ENCODE results near the gene FMN1. TPM values are rescaled to one million over a fixed set of nuclear protein-coding genes. Genes with fewer than 3 reads are reported as not detected.

FMN1 gene
- total RNA-seq, 1 experiment from 2014 or later, result 2.4 TPM

- H3K9me2 ChIP-seq (replicated peaks; ENCODE audit: low read length), result no peaks in the 10 kb centered on the region
- CTCF ChIA-PET, result no interaction called here
- no peaks in the 10 kb centered on the region for H3K27me3 ChIP-seq (ENCODE audit: low read length)
- H3K4me3 ChIP-seq (ENCODE audit: low read length), result no peak overlapping the region
- no peak for ATAC-seq
- H4K20me1 ChIP-seq (ENCODE audit: low read length), result no peaks in the 10 kb centered on the region
- TF ChIP-seq EZH2 (IDR thresholded peaks at IDR 0.05; ENCODE audit: low read length, unreplicated experiment) (no peak), EZH2phosphoT487 (IDR thresholded peaks at IDR 0.05; ENCODE audit: borderline replicate concordance, low read length) (no peak), CTCF (conservative IDR thresholded peaks at IDR 0.05; ENCODE audit: low read depth, low read length) (no peak)
- H3F3A ChIP-seq (ENCODE audit: low read length, unreplicated experiment), result no peaks in the 10 kb centered on the region
- H3K79me2 ChIP-seq (ENCODE audit: low read length), result no peaks in the 10 kb centered on the region
- no peaks in the 10 kb centered on the region for H3K4me1 ChIP-seq (ENCODE audit: insufficient read depth, low read length)
- no peak overlapping the region for H3K4me2 ChIP-seq (ENCODE audit: low read length)
- H3K9me3 ChIP-seq (ENCODE audit: low read length), result no peaks in the 10 kb centered on the region
- intact Hi-C loops (cut with micrococcal nuclease), result loop anchor here (10.0 kb wide), 1 partner anchor 185 kb away; no protein-coding TSS in a partner anchor
- no peak overlapping the region for H3K9ac ChIP-seq (ENCODE audit: low read length)
- no peak overlapping the region for H2AFZ ChIP-seq (ENCODE audit: low read length)
- no peak for DNase-seq
- H3K36me3 ChIP-seq (ENCODE audit: low read depth, low read length), result no peaks in the 10 kb centered on the region
- BruUV-seq (replicated peaks), result no TSS peak
- POLR2A ChIA-PET (ENCODE audit: unreplicated experiment), result no interaction called here
- H3K27ac ChIP-seq (ENCODE audit: low read length), result no peak overlapping the region
Measured at GRCh38 chr15:33209575-33210481, 15.3 kb upstream of the FMN1 start.

GRCh38 chr15:33207646-33208045, 13.1 kb upstream of the FMN1 start:
- Histone ChIP-seq H3F3A (ENCODE audit: low read length, unreplicated experiment) (no peaks in the 10 kb centered on the region), H4K20me1 (ENCODE audit: low read length) (no peaks in the 10 kb centered on the region), H3K4me2 (ENCODE audit: low read length) (no peak overlapping the region), H3K79me2 (ENCODE audit: low read length) (no peaks in the 10 kb centered on the region), H2AFZ (ENCODE audit: low read length) (no peak overlapping the region), H3K9ac (ENCODE audit: low read length) (no peak overlapping the region), H3K4me1 (ENCODE audit: insufficient read depth, low read length) (peaks cover 4% of the 10 kb centered on the region; the same call in 1 of the 2 replicates), H3K27me3 (ENCODE audit: low read length) (no peaks in the 10 kb centered on the region), H3K4me3 (ENCODE audit: low read length) (no peak overlapping the region), H3K9me3 (ENCODE audit: low read length) (no peaks in the 10 kb centered on the region), H3K27ac (ENCODE audit: low read length) (no peak overlapping the region), H3K9me2 (replicated peaks; ENCODE audit: low read length) (no peaks in the 10 kb centered on the region), H3K36me3 (ENCODE audit: low read depth, low read length) (no peaks in the 10 kb centered on the region)
- POLR2A ChIA-PET (ENCODE audit: unreplicated experiment), result no interaction called here
- intact Hi-C loops (cut with micrococcal nuclease), result loop anchor here (10.0 kb wide), 1 partner anchor 183 kb away; no protein-coding TSS in a partner anchor
- no TSS peak for BruUV-seq (replicated peaks)
- ATAC-seq (no peak), DNase-seq (no peak)
- TF ChIP-seq EZH2 (IDR thresholded peaks at IDR 0.05; ENCODE audit: low read length, unreplicated experiment) (no peak), EZH2phosphoT487 (IDR thresholded peaks at IDR 0.05; ENCODE audit: borderline replicate concordance, low read length) (no peak), CTCF (conservative IDR thresholded peaks at IDR 0.05; ENCODE audit: low read depth, low read length) (no peak)
- CTCF ChIA-PET, result no interaction called here

- intact Hi-C loops (cut with micrococcal nuclease), result loop anchor here (10.0 kb wide), 1 partner anchor 182 kb away; no protein-coding TSS in a partner anchor
- Histone ChIP-seq H3K27ac (ENCODE audit: low read length) (no peak overlapping the region), H3K4me1 (ENCODE audit: insufficient read depth, low read length) (peaks cover 14% of the 10 kb centered on the region), H3K36me3 (ENCODE audit: low read depth, low read length) (no peaks in the 10 kb centered on the region), H4K20me1 (ENCODE audit: low read length) (no peaks in the 10 kb centered on the region), H2AFZ (ENCODE audit: low read length) (no peak overlapping the region), H3K9ac (ENCODE audit: low read length) (no peak overlapping the region), H3F3A (ENCODE audit: low read length, unreplicated experiment) (no peaks in the 10 kb centered on the region), H3K79me2 (ENCODE audit: low read length) (no peaks in the 10 kb centered on the region), H3K9me3 (ENCODE audit: low read length) (no peaks in the 10 kb centered on the region), H3K9me2 (replicated peaks; ENCODE audit: low read length) (no peaks in the 10 kb centered on the region), H3K4me2 (ENCODE audit: low read length) (no peak overlapping the region), H3K4me3 (ENCODE audit: low read length) (no peak overlapping the region), H3K27me3 (ENCODE audit: low read length) (no peaks in the 10 kb centered on the region)
- TF ChIP-seq CTCF (conservative IDR thresholded peaks at IDR 0.05; ENCODE audit: low read depth, low read length) (no peak), EZH2 (IDR thresholded peaks at IDR 0.05; ENCODE audit: low read length, unreplicated experiment) (no peak), EZH2phosphoT487 (IDR thresholded peaks at IDR 0.05; ENCODE audit: borderline replicate concordance, low read length) (no peak)
- no TSS peak for BruUV-seq (replicated peaks)
- ChIA-PET CTCF (no interaction called here), POLR2A (ENCODE audit: unreplicated experiment) (no interaction called here)
- ATAC-seq (no peak), DNase-seq (no peak)
Measured at GRCh38 chr15:33206366-33206765, 11.9 kb upstream of the FMN1 start.

All from PC-3 (cell line).